MM.1S (cell line): ENCODE results near the gene CRAT.

Experiments
- DNase-seq: peaks from one replicate; pipeline ENCODE4 v3.0.0-alpha.2; 2015
- H2AFZ ChIP-seq: fragments of 300-600 bp; sonication (generic); 2 replicates; pipeline ENCODE4 v1.6.0; 2016; ENCODE audit warnings: antibody characterized with exemption, low read length
- H3F3A ChIP-seq: fragments of 300-600 bp; sonication (generic); 2 replicates; pipeline ENCODE4 v1.6.1; 2016; ENCODE audit warnings: mild to moderate bottlenecking, antibody characterized with exemption, low read length, moderate library complexity, mixed read lengths; ENCODE audit not compliant: insufficient read depth
- H3K27ac ChIP-seq: fragments of 300-600 bp; sonication (generic); 2 replicates; pipeline ENCODE4 v1.5.1; 2016; ENCODE audit warnings: mild to moderate bottlenecking, low read length
- H3K27me3 ChIP-seq: fragments of 300-600 bp; sonication (generic); replicated peaks from 2 replicates; pipeline ENCODE4 v1.6.0; 2016; ENCODE audit warnings: low read length; ENCODE audit not compliant: insufficient read depth
- H3K36me3 ChIP-seq: fragments of 300-600 bp; sonication (generic); replicated peaks from 2 replicates; pipeline ENCODE4 v1.6.1; 2016; ENCODE audit warnings: mild to moderate bottlenecking, low read length, mixed read lengths; ENCODE audit not compliant: insufficient read depth
- H3K4me1 ChIP-seq: fragments of 300-600 bp; sonication (generic); 2 replicates; pipeline ENCODE4 v1.6.1; 2016; ENCODE audit warnings: low read length, mixed read lengths
- H3K4me2 ChIP-seq: fragments of 300-600 bp; sonication (generic); 2 replicates; pipeline ENCODE4 v1.6.0; 2016; ENCODE audit warnings: low read depth, low read length
- H3K4me3 ChIP-seq: fragments of 300-600 bp; sonication (generic); 2 replicates; pipeline ENCODE4 v1.5.1; 2016; ENCODE audit warnings: low read length, mixed read lengths
- H3K79me2 ChIP-seq: fragments of 300-600 bp; sonication (generic); 2 replicates; pipeline ENCODE4 v1.6.1; 2016; ENCODE audit warnings: mixed run types, low read length, mixed read lengths
- H3K9ac ChIP-seq: fragments of 300-600 bp; sonication (generic); 2 replicates; pipeline ENCODE4 v1.6.1; 2016; ENCODE audit warnings: low read length, mixed read lengths
- H3K9me2 ChIP-seq: fragments of 300-600 bp; sonication (generic); replicated peaks from 2 replicates; pipeline ENCODE4 v1.6.1; 2016; ENCODE audit warnings: mild to moderate bottlenecking, low read length, mixed read lengths; ENCODE audit not compliant: insufficient read depth
- H3K9me3 ChIP-seq: fragments of 300-600 bp; sonication (generic); replicated peaks from 2 replicates; pipeline ENCODE4 v1.6.1; 2016; ENCODE audit warnings: mild to moderate bottlenecking, low read length, mixed read lengths; ENCODE audit not compliant: insufficient read depth
- H4K20me1 ChIP-seq: fragments of 300-600 bp; sonication (generic); 2 replicates; pipeline ENCODE4 v1.6.1; 2016; ENCODE audit warnings: mild to moderate bottlenecking, low read length, moderate library complexity, mixed read lengths; ENCODE audit not compliant: insufficient read depth
- EZH2 ChIP-seq: fragments of 300-600 bp; sonication (generic); optimal IDR thresholded peaks from 2 replicates; pipeline ENCODE3; 2017; ENCODE audit warnings: low read depth, mild to moderate bottlenecking, antibody characterized with exemption, low read length, mixed read lengths
- EZH2phosphoT487 ChIP-seq: fragments of 300-600 bp; sonication (generic); IDR thresholded peaks from 2 replicates; pipeline ENCODE4 v1.6.1; 2018; ENCODE audit warnings: antibody characterized with exemption, low read length
- TF ChIP-seq, protein P1 (sequence below): fragments of 300-600 bp; sonication (generic); IDR thresholded peaks from 2 replicates; pipeline ENCODE4 v1.5.1; 2016; ENCODE audit warnings: antibody characterized with exemption, low read length, mixed read lengths

The CRAT gene

DNA sequence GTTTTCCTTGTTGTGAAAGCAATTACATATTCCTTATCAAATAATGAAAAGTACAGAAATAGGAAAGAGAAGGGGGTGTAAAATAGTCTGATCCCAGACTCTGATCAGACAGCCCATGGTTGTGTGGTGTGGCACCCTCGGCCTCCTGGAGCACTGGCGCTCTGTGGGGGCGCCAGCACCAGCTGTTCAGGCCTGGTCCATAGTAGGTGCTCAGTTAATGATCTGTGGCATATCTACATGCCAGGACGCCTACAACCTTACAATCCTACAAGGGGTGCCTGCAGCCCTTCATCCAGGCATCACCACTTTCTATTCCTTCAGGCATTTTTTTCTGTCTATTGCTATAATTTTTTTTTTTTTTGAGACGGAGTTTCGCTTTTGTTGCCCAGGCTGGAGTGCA is 57.6 kb downstream of the CRAT start:
- Histone ChIP-seq H3K9me3 (no peaks in the 10 kb centered on the region), H3K27me3 (no peaks in the 10 kb centered on the region), H3F3A (no peaks in the 10 kb centered on the region), H3K9ac (no peak overlapping the region), H3K4me2 (no peak overlapping the region), H2AFZ (no peak overlapping the region), H4K20me1 (no peaks in the 10 kb centered on the region), H3K27ac (no peak overlapping the region), H3K9me2 (no peaks in the 10 kb centered on the region), H3K79me2 (no peaks in the 10 kb centered on the region), H3K4me3 (no peak overlapping the region), H3K4me1 (no peaks in the 10 kb centered on the region), H3K36me3 (no peaks in the 10 kb centered on the region)
- TF ChIP-seq, protein P1, sequence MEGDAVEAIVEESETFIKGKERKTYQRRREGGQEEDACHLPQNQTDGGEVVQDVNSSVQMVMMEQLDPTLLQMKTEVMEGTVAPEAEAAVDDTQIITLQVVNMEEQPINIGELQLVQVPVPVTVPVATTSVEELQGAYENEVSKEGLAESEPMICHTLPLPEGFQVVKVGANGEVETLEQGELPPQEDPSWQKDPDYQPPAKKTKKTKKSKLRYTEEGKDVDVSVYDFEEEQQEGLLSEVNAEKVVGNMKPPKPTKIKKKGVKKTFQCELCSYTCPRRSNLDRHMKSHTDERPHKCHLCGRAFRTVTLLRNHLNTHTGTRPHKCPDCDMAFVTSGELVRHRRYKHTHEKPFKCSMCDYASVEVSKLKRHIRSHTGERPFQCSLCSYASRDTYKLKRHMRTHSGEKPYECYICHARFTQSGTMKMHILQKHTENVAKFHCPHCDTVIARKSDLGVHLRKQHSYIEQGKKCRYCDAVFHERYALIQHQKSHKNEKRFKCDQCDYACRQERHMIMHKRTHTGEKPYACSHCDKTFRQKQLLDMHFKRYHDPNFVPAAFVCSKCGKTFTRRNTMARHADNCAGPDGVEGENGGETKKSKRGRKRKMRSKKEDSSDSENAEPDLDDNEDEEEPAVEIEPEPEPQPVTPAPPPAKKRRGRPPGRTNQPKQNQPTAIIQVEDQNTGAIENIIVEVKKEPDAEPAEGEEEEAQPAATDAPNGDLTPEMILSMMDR = no peak
- TF ChIP-seq EZH2 (no peak), EZH2phosphoT487 (no peak)
- no peak for DNase-seq

DNA sequence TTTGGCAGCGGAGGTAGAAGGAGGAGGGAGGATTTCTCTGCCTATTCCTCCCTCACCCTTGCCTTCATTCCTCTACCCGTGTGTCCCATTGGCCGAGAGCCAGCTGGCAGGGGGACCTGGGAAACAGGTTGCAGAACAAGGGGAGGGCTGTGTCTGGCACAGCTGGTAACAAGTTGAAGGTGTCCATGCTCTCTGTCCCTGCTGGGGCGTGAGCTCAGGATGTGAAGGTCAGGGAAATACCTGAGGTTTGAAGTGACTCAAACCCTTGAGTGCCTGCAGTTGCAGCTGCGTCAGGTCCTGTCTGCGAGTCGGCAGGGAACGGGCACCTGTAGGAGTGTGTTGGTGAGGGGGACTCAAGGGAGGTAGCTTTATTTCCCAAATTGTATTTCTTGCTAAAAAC is 58.0 kb downstream of the CRAT start:
- H3K27ac ChIP-seq = no peak overlapping the region
- H3K4me2 ChIP-seq = no peak overlapping the region
- no peaks in the 10 kb centered on the region for H3K9me2 ChIP-seq
- no peak for DNase-seq
- no peak overlapping the region for H3K9ac ChIP-seq
- no peak overlapping the region for H2AFZ ChIP-seq
- H3K36me3 ChIP-seq = no peaks in the 10 kb centered on the region
- H3K4me1 ChIP-seq = no peaks in the 10 kb centered on the region
- no peaks in the 10 kb centered on the region for H3F3A ChIP-seq
- no peaks in the 10 kb centered on the region for H4K20me1 ChIP-seq
- no peak for TF ChIP-seq EZH2
- no peak for TF ChIP-seq EZH2phosphoT487
- TF ChIP-seq, protein P1 = no peak
- H3K4me3 ChIP-seq = no peak overlapping the region
- no peaks in the 10 kb centered on the region for H3K27me3 ChIP-seq
- no peaks in the 10 kb centered on the region for H3K79me2 ChIP-seq
- H3K9me3 ChIP-seq = no peaks in the 10 kb centered on the region
